Psoas muscle (tissue), 8 donors: ENCODE data around the gene TBC1D5. TPM values are rescaled to one million over a fixed set of nuclear protein-coding genes. Genes with fewer than 3 reads are reported as not detected.

Experiments used
- ATAC-seq, 4 donors: fragments of 200-7000 bp; cut with Tn5 transposase; one replicate each; pipeline ENCODE4 v1.9.1; 2020; ENCODE audit warnings: moderate library complexity in 3 of 4, mild to moderate bottlenecking in 2 of 4
- DNase-seq, 2 donors: peaks; one replicate each; pipeline ENCODE4 v3.0.0-alpha.2; 2020
- H3K27ac ChIP-seq: fragments of 200-600 bp; one replicate; pipeline ENCODE4 v1.8.0; 2022
- H3K27me3 ChIP-seq, 3 donors: fragments of 200-600 bp in 1 of 3; one replicate each; pipeline versions ENCODE4 v1.6.1 to v1.8.0; 2013 to 2022; ENCODE audit warnings: low read length in 2 of 3, mild to moderate bottlenecking in 2 of 3, moderate library complexity in 1 of 3; ENCODE audit not compliant: insufficient read depth in 3 of 3
- H3K36me3 ChIP-seq, 2 donors: fragments of 200-600 bp in 1 of 2; one replicate each; pipeline versions ENCODE4 v1.6.1 to v1.8.0; 2013 to 2022; ENCODE audit warnings: low read depth in 1 of 2, mild to moderate bottlenecking in 1 of 2, moderate library complexity in 1 of 2; ENCODE audit not compliant: insufficient read depth in 1 of 2
- H3K4me1 ChIP-seq: fragments of 200-600 bp; one replicate; pipeline ENCODE4 v1.8.0; 2022
- H3K4me3 ChIP-seq: fragments of 200-600 bp; one replicate; pipeline ENCODE4 v1.8.0; 2022; ENCODE audit warnings: mild to moderate bottlenecking
- H3K9me3 ChIP-seq: fragments of 200-600 bp; one replicate; pipeline ENCODE4 v1.8.0; 2022
- WGBS, 3 donors: extraction: QIAGEN DNeasy Blood & Tissue Kit; methylation state at CpG; one replicate each; pipeline versions ENCODE4 v1.1.6 to v1.1.7; 2013; 5-methylcytosine and 5-hydroxymethylcytosine counted together
- intact Hi-C, 2 donors: fragments of 100-400 bp; cut with DNase I; formaldehyde crosslinking; loops; one replicate each; pipeline versions ENCODE4 v1.11.0 to v1.14.2; 2022
- polyA plus RNA-seq, 3 donors: library from polyadenylated mRNA; stranded (reverse); fragments of 200-250 nt; gene quantifications; one replicate each; pipeline ENCODE4 v1.2.3, GENCODE V29; 2013
- total RNA-seq, 4 donors: library from RNA; stranded (reverse); fragmentation: NEBNext Ultra II Directional in 2 of 4; extraction: Animal tissue kit (Norgen Biotek cat#: 25700) in 2 of 4; gene quantifications; one replicate each; pipeline versions ENCODE4 v1.2.1 to v1.2.4, GENCODE V29; 2021 to 2023
- TF ChIP-seq, protein P1 (sequence below): fragments of 200-600 bp; IDR thresholded peaks from one replicate; pipeline ENCODE4 v1.8.0; 2022; ENCODE audit warnings: antibody characterized with exemption
- donor health status: healthy with polysubstance abuse.
- donor health status: DM: no; HTN: no; CAD: no; lungs with moderate emphysema.
- donor health status: Bipolar disorder and iron deficiency.
- donor health status: healthy.
- donor health status: DM: yes; HTN: yes; CAD: no.
- donor health status: DM: no; HTN: no; CAD: no.
- donor health status: DM: no; HTN: no; CAD: no.
- donor health status: DM: yes; HTN: yes; CAD: no.

Gene TBC1D5
- total and polyA plus RNA-seq, 7 donors: 4.3 to 20.4 (median 13.3) TPM

DNA sequence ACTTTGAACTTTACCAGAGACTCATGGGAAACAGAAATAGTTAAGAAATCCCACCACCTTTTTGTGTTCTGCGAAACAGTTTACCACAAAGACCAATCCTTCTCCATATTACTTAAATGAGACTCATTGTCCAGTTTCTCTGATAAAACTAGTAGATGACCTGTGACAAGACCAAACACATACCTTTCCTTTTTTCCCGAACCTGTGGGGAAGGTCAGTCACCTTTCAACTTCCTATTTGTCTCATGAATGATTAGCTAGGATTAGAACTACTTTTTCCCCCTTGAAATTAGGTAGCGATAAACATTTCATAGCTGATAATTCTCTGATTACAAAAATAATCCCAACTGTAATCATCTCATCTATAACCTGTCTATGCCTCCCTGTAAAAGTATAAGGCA lies 2.3 kb upstream of the TBC1D5 start:
- H3K4me1 ChIP-seq: peaks cover 19% of the 10 kb centered on the region
- ATAC-seq: no peak
- intact Hi-C loops: loop anchor here in 1 of 2 donors (5.0 to 10.0 kb wide), 3 partner anchors 93 to 310 kb away; no protein-coding TSS in a partner anchor
- TF ChIP-seq, protein P1, sequence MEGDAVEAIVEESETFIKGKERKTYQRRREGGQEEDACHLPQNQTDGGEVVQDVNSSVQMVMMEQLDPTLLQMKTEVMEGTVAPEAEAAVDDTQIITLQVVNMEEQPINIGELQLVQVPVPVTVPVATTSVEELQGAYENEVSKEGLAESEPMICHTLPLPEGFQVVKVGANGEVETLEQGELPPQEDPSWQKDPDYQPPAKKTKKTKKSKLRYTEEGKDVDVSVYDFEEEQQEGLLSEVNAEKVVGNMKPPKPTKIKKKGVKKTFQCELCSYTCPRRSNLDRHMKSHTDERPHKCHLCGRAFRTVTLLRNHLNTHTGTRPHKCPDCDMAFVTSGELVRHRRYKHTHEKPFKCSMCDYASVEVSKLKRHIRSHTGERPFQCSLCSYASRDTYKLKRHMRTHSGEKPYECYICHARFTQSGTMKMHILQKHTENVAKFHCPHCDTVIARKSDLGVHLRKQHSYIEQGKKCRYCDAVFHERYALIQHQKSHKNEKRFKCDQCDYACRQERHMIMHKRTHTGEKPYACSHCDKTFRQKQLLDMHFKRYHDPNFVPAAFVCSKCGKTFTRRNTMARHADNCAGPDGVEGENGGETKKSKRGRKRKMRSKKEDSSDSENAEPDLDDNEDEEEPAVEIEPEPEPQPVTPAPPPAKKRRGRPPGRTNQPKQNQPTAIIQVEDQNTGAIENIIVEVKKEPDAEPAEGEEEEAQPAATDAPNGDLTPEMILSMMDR: no peak
- H3K36me3 ChIP-seq: no peaks in the 10 kb centered on the region
- no peak overlapping the region for H3K4me3 ChIP-seq
- H3K9me3 ChIP-seq: no peaks in the 10 kb centered on the region
- 93 to 96% (median 93%) methylated on average over 3 of the region's 3 CpGs for WGBS, 3 donors
- DNase-seq: no peak
- H3K27ac ChIP-seq: no peak overlapping the region
- H3K27me3 ChIP-seq: no peaks in the 10 kb centered on the region

DNA sequence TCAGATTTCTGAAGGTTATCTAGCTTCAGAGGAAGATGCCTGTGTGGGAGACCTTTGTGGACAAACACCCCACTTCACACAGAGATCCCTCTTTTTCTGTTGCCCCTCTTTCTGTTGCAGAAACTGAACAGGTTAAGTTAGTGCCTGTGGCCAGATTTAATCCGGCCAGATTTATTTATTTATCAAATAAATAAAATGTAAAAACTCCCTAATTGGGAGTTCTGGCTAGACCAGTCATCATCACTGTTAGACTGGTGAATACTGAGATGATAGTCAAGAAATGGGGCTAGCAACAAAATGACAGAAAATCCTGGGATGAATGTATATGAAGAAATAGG lies 1.2 kb upstream of the TBC1D5 start:
- 51 to 62% (median 53%) methylated on average over 1 of the region's 1 CpG for WGBS, 3 donors
- H3K36me3 ChIP-seq: no peaks in the 10 kb centered on the region
- H3K9me3 ChIP-seq: no peaks in the 10 kb centered on the region
- TF ChIP-seq, protein P1: no peak
- intact Hi-C loops: loop anchor here in 1 of 2 donors (5.0 to 10.0 kb wide), 2 partner anchors 101 to 309 kb away; no protein-coding TSS in a partner anchor
- no peak for ATAC-seq
- peaks cover 19% of the 10 kb centered on the region for H3K4me1 ChIP-seq
- H3K4me3 ChIP-seq: peak overlapping the region; percentile 94
- no peaks in the 10 kb centered on the region for H3K27me3 ChIP-seq
- H3K27ac ChIP-seq: peak overlapping the region; percentile 95
- DNase-seq: no peak

DNA sequence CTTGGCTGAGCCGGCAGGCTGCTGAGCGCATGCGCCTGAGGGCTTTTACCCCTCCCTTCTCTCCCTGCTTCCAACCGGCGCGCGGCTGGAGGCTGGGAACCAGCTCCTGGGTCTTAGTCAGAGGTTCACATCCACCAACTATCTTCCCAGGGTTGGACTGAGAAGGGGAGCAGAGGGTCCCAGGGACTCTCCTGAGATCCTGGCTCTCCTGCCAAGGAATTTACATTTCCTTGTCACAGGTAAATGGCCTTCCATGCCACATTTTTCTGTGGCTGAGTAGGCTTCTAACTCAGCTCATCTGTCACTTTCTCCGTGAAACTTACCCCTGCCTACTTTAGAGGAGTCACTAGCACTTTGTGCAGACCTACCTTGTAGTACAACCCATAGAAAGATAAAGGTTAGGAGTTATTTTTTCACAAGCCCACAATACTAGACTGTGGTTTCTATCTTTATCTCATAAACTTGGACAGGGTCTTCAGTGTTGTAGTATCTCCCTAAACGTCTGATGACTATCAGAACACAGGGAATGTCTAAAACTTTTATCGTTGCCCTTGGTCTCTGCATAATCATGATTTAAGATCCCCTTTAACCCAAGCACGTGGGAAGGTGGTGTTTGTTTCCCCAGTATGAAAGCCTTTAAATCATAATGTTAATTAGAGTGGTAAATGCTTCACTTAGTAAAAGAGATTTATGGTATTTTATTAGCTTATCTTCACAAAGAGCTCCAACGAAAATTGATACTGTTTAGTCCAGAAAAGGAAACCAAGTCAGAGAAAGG lies 638 bp upstream of the TBC1D5 start:
- peak overlapping the region; percentile 95 for H3K27ac ChIP-seq
- intact Hi-C loops: loop anchor here in 1 of 2 donors (5.0 to 10.0 kb wide), 2 partner anchors 101 to 308 kb away; no protein-coding TSS in a partner anchor
- ATAC-seq: peak in 2 of 4 donors; percentile 1 to 27

DNA sequence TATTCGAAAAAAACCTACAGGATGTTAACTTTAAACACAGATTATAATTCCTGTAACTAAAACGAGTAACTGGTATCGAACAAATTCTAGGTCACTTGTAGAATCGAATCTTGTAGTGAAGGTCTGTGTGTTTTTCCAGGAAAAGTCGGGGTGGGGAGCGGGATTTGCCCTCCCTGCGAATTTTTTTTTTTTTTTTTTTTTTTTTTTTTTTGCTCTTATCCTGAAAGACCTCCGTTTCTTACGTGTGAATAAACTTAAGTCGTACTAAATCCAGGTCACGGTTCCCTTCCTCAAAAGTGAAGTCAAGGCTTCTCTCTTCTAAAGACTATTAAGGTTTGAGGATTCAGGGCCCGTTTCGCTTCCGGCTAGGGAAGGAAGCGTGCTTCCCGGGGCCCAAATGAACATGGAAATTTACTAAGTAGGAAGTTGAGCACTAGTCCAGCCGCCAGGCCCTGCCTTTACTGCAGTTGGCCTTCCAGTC lies 770 bp downstream of the TBC1D5 start:
- ATAC-seq (no peak), DNase-seq (no peak)
- Histone ChIP-seq H3K4me1 (peaks cover 19% of the 10 kb centered on the region), H3K27ac (peak overlapping the region; percentile 95), H3K9me3 (no peaks in the 10 kb centered on the region), H3K36me3 (no peaks in the 10 kb centered on the region), H3K27me3 (no peaks in the 10 kb centered on the region), H3K4me3 (peak overlapping the region; percentile 94)
- 0 to 1% (median 1%) methylated on average over 17 of the region's 17 CpGs for WGBS, 3 donors
- TF ChIP-seq, protein P1: no peak
- intact Hi-C loops: loop anchor here in 1 of 2 donors (5.0 to 10.0 kb wide), 2 partner anchors 99 to 307 kb away; no protein-coding TSS in a partner anchor

More for the DNA sequence above, 638 bp upstream of the TBC1D5 start:
- Histone ChIP-seq H3K27me3 (no peaks in the 10 kb centered on the region), H3K4me3 (peak overlapping the region; percentile 94), H3K4me1 (peaks cover 19% of the 10 kb centered on the region), H3K9me3 (no peaks in the 10 kb centered on the region), H3K36me3 (no peaks in the 10 kb centered on the region)
- no peak for DNase-seq
- WGBS, 3 donors: 1% methylated on average over 11 to 12 of the region's 12 CpGs
- TF ChIP-seq, protein P1: no peak
